Mucosa of gallbladder (tissue), 1 donor: ENCODE measurements around the gene ZC3H12D. TPM values are rescaled to one million over a fixed set of nuclear protein-coding genes. Genes with fewer than 3 reads are reported as not detected.

Source experiments
- DNase-seq: peaks from one replicate; pipeline ENCODE4 v3.0.0-alpha.2; 2020; ENCODE audit warnings: low spot score
- total RNA-seq: library from RNA; stranded (reverse); gene quantifications from one replicate; pipeline ENCODE4 v1.2.1, GENCODE V29; 2021
- donor health status: DM: no; HTN: no; CAD: no.

ZC3H12D gene
- total RNA-seq, 1 donor from 2014 or later, result 1.6 TPM

DNA sequence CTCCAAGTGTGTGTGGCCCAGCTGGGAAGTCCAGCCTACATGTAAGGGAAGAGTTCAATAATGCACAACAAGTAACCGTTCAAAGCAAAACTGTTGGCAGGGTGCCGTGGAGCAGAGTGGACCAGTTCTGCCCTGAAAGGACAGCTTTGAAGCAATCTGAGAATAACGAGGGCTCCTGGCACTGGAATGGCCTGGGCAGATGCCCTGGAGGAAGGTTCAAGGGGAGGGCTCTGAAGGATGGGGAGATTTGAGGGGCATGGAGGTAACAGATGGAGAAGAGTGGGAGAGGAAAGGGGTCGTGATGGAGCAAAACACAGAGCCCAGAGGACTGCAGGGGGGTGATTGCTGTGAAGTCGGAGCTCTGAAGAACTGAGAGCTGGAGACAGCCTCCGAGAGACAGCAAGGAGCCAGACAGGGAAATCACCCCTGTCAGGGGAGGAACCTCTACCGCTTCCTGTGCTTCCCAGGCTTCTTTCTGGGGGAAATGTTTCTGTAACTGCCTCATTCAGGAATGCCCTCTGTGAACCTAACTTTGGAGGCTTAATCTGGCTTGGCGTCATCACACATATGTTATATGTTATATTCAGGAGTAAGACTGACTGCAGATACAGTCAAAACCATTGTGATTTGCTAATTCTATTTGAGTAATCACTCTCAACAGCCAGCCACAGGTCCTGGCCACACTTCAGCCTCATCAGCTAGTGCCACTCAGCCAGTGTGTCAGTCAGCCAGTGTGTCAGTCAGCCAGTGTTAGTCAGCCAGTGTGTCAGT lies 41.2 kb downstream of the ZC3H12D start:
- no peak for DNase-seq

DNA sequence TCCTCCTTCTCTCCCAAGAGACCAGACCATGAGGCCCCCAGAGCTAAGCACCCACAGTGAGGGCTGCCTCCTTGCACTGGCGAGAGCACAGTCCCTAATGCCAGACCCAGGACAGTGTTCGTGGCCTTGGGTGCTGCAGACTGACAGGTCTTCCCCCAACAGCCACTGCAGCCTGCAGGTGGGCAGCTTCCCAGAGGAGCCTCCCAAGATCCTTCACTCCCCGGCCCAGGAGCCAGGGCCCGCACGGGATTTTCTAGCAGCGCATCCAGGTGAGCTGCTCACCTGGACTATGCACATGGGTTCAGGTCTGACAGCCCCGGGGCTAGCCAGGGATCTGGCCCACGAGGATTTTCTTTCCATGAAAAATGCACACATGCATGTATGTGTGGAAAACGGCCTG lies 43.1 kb downstream of the ZC3H12D start:
- DNase-seq, result no peak

DNA sequence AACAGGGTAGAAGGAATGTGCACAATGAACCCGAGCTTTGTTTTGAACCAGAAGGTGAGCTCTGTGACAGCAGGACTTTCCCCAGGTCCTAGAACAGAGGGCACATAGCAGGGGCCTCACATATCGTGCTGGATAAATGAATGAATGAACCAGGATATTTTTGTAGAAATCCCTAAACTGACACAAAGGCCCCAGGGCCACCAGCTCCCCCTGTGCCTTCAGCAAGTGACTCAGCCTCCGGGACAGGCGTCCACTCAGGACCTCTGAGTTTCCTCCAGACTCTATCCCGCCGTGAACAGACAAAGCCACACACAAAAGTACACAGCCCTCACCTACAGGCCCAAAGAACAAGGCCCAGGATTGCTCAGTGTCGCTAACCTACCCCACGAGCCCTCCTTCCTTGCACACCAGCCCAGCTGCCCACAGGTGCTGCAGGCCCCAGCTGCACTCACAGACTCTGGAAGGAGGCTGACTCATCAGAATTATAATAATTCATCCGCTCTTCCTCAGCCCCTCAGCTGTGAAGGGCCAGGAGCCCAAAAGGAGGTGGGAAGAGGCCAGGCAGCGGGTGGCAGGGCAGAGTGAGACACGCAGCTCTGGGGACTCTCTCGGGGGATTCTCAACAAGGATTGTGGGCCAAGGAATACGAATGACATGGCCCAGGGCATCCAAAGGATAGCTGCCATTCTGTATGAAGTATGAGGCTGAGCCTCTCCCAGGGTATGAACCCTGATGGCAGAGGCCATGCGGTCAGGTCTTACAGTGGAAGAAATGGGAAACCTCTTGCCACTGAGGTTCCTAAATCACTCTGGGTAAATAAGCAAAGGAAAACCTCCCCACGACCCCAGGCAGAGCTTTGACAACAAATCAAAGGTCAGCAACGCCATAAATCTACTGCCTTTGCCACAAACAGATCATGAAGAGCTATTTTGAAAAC lies 43.8 kb downstream of the ZC3H12D start:
- no peak for DNase-seq

DNA sequence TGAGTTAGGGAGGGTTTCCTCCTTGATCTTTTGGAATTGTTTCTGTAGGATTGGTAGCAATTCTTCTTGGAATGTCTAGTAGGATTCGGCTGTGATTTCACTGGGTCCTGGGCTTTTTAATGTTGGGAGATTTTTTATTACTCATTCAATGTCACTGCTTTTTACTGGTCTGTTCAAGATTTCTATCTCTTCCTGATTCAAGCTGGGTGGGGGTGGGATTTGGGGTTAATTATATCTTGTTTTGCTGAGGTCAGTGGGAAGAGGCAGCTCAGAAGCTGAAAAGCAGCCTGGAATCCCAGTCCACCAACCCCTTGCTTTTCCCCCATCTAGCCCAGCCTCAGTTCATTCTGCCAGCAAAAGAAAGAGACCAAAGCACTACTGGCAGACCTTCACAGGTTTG lies 45.2 kb downstream of the ZC3H12D start:
- DNase-seq, result no peak

DNA sequence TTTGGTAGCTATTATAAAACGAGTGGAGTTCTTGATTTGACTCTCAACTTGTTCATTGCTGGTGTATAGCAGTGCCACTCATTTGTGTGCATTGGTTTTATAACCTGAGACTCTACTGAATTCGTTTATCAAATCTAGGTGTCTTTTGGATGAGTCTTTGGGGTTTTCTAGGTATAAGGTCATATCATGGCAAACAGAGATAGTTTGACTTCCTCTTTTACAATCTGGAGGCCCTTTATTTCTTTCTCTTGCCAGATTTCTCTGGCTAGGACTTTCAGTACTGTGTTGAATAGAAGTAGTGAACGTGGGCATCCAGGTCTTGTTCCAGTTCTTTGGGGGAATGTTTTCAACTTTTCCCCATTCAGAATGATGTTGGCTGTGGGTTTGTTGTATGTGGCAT lies 46.0 kb downstream of the ZC3H12D start:
- no peak for DNase-seq

DNA sequence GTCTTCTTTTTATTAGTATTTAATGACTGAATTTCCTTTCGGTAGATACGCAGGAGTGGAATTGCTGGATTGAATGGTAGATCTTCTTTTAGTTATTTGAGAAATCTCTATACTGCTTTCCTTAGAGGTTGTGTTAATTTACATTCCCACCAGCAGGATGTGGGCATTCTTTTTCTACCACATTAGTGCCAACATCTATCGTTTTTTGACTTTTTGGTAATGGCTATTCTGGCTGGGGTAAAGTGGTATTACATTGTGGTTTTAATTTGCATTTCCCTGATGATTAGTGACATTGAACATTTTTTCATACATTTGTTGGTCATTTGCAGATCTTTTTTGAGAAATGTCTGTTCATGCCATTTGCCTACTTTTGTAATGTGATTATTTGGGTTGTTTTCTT lies 47.6 kb downstream of the ZC3H12D start:
- DNase-seq, result no peak

DNA sequence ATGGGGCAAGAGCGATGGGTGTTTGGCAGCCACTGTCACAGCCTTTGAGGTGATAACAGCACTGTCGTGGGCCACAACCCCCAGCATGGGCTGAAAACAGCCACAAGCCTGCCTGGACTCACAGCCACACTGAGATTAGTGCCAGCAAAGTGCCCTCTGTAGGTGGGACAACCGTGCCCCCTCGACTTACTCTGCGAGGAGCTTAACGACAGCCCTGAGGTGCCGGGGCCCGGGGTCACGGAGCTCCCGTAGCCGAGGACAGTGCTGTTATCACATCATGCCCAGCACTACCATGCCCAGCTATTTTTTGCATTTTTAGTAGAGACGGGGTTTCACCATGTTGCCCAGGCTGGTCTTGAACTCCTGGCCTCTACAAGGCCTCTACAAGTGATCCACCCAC lies 48.2 kb downstream of the ZC3H12D start:
- DNase-seq, result no peak

DNA sequence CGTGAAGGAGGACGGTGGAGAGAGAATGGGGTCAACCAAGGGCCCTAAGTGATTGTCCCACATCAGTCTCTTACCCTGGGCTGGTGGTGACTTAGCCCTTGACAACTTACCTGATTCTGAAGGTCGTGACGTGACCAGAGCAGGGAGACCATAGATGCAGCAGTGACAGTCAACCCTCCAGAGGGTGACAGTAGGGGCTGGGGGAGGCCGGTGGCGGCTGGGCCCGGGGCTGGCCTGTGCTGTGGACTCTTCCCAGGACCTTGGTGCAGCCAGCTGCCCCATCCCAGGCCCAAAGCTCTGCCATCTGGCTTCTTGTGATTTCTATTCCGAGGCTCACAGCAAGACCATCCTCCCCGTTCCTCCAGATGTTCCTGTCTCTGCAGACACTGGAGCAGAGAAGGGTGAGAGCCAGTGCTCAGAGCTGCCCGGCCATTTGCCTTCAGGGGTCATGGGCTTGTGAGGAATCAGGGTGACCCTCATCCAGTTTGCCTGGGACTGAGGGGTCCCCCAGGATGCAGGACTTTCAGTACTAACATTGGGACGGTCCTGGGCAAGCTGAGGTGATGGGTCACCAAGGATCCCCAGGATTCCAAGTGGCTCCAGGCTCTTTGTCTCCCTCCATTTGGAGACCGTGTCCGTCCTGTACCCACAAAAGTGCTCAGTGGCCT lies 48.8 kb downstream of the ZC3H12D start:
- DNase-seq, result no peak

DNA sequence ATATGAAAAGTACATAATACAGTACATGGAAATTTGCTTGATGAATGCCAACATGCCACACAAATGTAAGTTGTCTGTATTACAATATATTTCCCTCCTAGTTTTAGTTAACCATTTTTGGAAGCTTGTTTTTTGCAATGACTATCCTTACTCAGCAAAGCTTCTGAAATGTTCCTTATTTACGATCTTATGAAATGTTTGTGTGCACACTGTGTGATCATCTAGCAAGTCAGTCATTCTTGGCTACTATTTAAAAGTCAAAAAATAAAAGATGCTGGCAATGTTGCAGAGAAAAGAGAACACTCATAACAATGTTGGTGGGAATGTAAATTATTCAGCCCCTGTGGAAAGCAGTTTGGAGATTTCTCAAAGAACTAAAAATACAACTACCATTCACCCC lies 50.9 kb downstream of the ZC3H12D start:
- no peak for DNase-seq

DNA sequence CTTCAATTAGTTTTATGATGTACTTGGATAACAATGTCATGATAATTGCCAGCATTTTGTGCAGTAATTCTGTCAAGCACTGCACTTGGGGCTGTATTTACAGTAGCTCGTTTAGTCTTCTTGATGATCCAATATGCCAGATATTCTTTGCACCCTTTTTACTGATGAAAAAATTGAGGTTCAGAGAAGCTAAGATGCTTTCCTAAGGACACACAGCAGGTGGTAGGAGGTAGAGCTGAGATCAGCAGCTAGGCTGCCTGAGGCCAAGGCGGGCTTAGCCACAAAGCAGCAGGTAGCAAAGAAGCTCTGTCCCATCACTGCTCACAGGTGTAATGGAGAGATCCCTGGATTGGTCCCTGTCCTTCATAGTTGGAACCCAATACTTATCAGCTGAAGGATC lies 51.4 kb downstream of the ZC3H12D start:
- DNase-seq, result no peak

DNA sequence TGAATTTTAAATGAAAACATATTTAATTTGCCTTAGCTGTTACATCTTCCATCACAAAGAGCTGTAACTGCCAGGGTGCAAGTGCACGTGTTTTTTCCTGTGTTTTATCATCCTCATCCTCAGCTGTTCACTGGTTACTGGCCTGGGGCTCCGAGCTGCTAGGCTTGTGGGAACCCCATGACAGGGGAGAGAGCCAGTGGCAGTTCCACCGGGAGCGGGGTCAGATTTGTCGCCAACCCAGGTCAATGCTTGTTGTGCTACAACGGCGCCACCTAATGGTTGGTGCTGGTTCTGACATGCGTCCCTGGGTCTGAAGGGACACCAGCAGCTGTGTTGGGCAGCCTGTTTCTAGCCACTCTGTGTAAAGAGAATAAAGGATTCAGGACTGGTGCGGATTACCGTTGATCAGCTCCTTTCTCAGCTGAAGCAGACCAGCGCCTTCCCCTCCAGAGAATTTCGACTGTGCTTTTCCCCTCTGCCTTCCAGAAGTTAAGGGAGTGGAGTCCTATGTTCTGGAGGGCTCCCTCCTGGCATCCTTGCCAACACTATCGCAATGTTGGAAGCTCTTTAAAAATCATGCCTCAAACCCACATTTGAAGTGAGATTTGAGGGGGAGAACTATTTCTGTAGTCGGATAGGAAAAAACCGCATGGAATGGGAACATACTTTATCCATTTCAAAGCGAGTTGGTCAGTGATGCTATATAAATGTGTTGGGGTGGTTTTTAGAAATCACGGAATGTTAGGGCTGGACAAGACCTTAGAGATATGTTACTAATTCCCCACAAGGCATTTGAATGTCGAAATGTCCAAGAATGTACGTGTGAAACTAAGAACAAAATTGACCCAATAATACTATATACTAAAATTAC lies 52.7 kb downstream of the ZC3H12D start:
- DNase-seq, result peak; percentile 90

DNA sequence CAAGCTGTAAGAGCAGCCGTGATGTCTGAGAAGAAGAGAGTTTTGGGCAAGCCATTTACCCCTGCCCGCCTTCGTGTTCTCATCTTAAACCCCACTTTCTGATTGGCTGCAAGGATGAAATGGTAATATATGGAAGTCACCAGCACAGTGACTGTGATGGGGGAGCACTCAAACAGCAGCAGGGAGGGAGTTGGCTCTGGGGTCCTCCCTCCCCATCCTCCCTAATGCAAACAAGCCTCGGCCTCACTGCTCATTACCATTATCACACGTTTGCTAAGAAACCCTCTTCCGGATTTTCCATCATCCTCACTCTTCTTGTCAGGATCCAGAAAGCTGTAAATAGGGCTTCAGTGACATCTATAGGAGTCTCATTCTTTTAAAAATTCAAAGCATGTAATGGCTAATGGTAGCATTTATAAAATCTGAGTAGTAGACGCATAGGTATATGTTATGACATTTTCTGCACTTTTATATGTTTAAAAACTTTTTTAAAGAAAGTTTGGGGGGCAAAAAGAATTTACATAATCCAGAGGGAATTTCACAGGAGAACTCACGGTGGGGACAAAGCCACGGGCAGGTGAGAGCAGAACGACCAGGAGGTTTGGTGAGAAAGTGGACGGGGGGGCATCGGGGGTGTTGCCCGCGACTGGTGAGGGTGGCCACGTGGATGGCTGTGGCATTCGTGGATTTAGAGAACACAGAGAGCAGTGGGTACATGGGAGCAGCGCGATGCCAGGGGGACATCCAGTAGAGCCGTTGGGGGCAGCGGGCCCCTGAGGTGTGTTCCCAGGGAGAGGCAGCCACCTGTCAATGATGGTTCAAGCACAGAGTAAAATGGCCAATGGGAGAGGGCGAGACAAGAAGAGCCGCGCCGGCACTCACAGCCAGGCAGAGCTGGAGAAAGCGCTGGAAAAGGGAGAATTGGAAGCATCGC lies 55.1 kb downstream of the ZC3H12D start:
- DNase-seq, result no peak

DNA sequence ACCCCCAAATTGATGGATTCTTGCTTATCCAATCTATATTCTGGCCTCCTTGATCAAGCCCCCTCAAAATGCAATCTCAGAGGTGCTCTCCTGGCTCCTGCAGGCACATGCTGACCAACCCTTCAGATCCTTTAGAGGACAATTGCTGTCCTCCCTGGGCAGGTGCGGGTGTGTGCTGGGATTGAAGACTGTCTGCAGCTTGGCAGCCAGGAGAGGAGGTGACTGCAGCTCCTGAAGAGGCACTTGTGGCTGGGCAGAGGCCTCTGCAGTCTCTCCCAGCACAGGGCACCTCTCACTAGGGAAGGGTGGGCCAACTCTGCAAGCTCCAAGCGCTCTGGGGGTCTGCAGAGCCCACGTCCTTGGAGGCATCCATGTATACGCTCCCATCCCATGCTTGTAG lies 56.2 kb downstream of the ZC3H12D start:
- DNase-seq, result no peak

DNA sequence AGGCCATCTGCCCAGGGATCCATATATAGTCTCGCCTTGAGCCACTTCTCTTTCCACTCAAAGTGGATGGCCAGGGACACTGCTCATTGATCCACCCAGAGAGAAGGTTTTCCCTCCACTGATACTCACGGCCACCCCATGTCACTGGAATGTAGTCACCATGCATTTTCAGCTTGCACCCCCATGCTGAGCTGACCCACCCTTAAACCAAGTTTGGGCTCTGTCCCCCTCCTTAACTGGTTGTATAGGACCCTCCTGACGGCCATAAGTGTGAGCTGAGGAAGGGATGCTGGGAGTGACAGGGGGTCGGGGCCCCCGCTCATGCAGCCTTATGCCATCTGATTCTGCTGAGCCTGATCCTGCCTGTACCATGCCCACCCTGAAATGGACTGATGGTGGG lies 59.1 kb downstream of the ZC3H12D start:
- DNase-seq, result no peak

DNA sequence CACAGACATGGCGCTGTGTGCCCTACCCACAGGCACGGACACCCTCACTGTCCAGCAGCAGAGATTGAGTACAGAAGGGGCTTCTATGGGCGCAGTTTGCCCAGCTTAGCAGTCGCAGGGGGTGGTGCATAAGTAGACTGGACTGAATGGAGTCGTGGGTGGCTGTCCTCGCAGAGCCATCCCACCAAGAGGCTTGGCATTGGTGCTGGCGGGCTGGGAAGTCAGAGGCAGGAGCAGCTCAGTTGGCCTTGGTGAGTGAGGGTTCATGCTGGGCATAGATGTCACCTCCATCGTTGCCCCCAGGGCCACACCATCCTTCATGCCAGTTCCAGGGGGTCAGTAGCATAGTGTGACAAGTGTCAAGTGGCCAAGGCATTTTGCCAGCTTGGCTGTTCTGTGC lies 59.6 kb downstream of the ZC3H12D start:
- DNase-seq, result no peak

DNA sequence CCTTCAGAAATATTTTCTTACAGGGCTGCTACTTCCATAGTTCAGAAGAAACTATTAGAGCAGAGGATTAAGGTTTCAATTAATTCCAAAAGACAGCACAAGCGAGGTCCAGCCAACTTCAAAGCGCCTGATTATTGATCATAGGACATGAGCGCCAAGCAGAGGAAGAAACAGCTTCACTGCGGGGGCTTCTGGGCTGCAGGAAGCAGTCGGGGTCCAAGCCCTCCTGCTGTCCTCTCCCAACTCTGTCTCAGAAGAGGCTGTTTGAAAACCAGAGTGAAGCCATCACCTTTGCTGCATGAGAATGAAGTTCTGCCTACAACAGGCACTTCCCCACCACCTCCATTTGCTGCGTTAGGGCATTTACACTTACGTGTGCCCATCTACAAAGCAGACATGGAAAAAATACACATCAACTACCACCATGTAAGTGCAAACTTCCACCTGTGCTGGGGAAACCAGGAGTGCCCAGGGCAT lies 60.8 kb downstream of the ZC3H12D start:
- DNase-seq, result no peak

DNA sequence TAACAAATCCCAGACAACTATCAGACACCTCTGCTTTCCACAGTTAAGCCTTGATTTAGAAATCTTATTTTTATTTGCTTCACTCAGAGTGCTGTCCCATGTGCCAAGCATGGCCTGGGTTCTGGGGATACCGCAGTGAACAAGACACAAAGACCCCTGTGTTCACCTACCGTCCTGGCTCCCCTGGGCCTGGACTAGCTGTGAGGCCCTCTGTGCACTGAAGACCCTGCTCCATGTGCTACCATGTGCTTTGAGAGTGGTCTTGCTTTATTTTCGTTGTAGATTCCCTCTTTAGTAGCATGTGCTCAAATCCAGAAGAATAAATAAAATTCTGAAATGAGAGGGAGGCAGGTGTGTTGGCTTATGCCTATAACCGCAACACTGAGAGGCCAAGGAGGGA lies 62.2 kb downstream of the ZC3H12D start:
- no peak for DNase-seq

DNA sequence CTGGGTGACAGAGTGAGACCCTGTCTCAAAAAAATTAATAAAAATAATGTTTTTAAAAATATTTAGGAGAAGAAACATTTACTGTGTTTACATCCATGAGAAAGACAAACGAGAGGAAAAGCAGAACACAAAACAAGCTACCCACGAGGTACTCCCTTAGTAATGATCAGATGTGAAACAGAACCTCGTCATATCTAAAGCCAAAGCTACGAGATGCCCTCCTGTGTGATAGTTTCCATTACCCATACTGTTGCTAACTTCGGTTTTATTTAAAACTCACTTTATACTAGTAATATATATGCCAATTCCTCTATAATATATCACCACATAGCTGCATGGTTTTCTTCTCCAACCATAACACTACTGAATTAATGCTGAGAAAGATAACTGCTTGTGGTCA lies 63.7 kb downstream of the ZC3H12D start:
- DNase-seq, result no peak

DNA sequence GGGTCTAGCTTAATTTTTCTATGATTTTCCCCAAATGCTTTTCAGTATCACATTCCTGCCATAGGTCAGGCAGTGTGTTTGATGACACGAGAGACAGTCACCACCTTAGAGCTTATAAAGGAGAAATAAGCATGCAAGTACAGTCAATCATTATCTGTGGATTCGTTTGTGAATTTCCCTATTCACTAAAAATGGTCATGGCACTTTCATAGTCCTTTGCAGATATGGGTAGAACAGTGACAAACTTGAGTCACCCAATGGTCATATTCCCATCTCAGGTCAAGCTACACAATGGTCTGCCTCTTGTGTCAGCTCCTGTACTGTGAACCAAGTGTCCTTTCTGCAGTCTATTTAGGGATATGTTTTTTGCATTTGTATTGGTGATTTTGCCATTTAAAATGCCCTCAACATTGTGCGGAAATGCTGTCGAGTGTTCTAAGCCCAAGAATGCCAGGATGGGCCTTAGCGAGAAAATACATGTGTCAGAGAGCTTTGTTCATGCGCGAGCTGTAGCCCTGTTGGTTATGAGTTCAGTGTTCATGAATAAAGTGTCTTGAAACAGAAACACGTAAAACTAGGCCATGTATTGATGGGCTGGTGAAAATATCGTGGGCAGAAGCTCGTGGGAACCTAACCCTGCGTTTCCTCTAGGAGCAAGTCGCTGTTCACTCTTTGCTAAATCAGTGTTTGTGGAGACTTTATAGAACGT lies 65.0 kb downstream of the ZC3H12D start:
- no peak for DNase-seq

DNA sequence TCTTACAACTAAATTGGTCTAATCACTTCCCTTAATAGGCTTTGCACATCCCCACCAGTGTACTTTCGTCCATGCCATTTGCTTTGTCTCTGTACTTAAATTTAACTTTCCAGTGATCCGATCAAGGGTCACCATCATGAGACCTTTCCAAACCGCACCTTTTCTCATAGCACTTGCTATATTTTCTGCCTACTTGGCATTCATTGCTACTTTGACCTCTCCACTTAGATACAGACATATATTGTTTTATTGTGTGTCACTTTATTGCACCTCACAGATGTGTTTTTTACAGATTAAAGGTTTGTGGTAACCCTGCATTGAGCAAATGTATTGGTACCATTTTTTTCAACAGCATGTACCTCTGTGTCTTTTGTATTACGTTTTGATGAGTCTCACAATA lies 70.0 kb downstream of the ZC3H12D start:
- DNase-seq, result no peak
